H1 (cell line): Measurements from ENCODE around the gene GLB1L2. TPM values are rescaled to one million over a fixed set of nuclear protein-coding genes. Genes with fewer than 3 reads are reported as not detected.

Experiments
- CTCF ChIA-PET: fragments of 300-600 bp; sonication (Branson Sonifier 250); formaldehyde crosslinking; loops from one replicate; lab custom pipeline; 2021; ENCODE audit not compliant: partially characterized antibody; lab: Charles Lee
- POLR2A ChIA-PET: fragments of 300-600 bp; sonication (Branson Sonifier 250); formaldehyde crosslinking; loops from one replicate; lab custom pipeline; 2021; ENCODE audit warnings: inconsistent platforms; ENCODE audit not compliant: partially characterized antibody; lab: Charles Lee
- DNase-seq, 2 experiments: peaks; one replicate each; pipeline versions ENCODE4 v3.0.0 to v3.0.0-alpha.2; 2010 to 2022; ENCODE audit warnings: low spot score in 2 of 2, low read depth in 1 of 2, mixed read lengths in 1 of 2
- FAIRE-seq: peaks from 2 replicates; lab custom pipeline; 2011; peaks lifted over from hg19 to GRCh38; lab: Jason Lieb, UNC
- H2AFZ ChIP-seq: 2 replicates; pipeline ENCODE4 v1.8.1; 2012; ENCODE audit warnings: low read length, inconsistent platforms
- H2AK5ac ChIP-seq: 2 replicates; pipeline ENCODE4 v1.6.1; 2013; ENCODE audit warnings: low read depth, low read length
- H2BK120ac ChIP-seq: replicated peaks from 2 replicates; pipeline ENCODE3; 2013; ENCODE audit warnings: low read depth, low read length, inconsistent platforms
- H2BK12ac ChIP-seq: 2 replicates; pipeline ENCODE4 v1.6.1; 2013; ENCODE audit warnings: low read depth, low read length
- H2BK15ac ChIP-seq: 2 replicates; pipeline ENCODE4 v1.6.1; 2013; ENCODE audit warnings: low read length
- H2BK20ac ChIP-seq: 2 replicates; pipeline ENCODE4 v1.6.1; 2013; ENCODE audit warnings: low read length
- H2BK5ac ChIP-seq: 2 replicates; pipeline ENCODE4 v1.6.1; 2013; ENCODE audit warnings: low read depth, low read length
- H3K14ac ChIP-seq: 2 replicates; pipeline ENCODE4 v1.6.1; 2013; ENCODE audit warnings: inconsistent platforms; ENCODE audit not compliant: insufficient read length
- H3K18ac ChIP-seq: 2 replicates; pipeline ENCODE4 v1.6.1; 2013; ENCODE audit warnings: low read length; ENCODE audit errors: extremely low read depth
- H3K23ac ChIP-seq: 2 replicates; pipeline ENCODE4 v1.6.1; 2013; ENCODE audit warnings: inconsistent platforms; ENCODE audit not compliant: insufficient read length
- H3K23me2 ChIP-seq: 2 replicates; pipeline ENCODE4 v1.6.1; 2013; ENCODE audit warnings: low read depth, low read length
- H3K27ac ChIP-seq: 2 replicates; pipeline ENCODE4 v1.6.1; 2011; ENCODE audit warnings: low read depth, low read length, inconsistent platforms
- H3K27me3 ChIP-seq, 4 experiments: replicated peaks in 1 of 4; 1 replicate in 1 of 4; 2 replicates in 3 of 4; pipeline versions ENCODE4 v1.6.1 to v1.8.1; 2011 to 2013; ENCODE audit warnings: low read length in 3 of 4, mild to moderate bottlenecking in 3 of 4, inconsistent platforms in 2 of 4, mixed read lengths in 2 of 4, moderate library complexity in 1 of 4; ENCODE audit not compliant: control insufficient read depth in 3 of 4, insufficient read depth in 3 of 4; ENCODE audit errors: extremely low read depth in 1 of 4
- H3K36me3 ChIP-seq, 4 experiments: 2 replicates each; pipeline versions ENCODE4 v1.6.1 to v1.8.1; 2011 to 2013; ENCODE audit warnings: mild to moderate bottlenecking in 4 of 4, low read length in 3 of 4, moderate library complexity in 2 of 4, control low read depth in 1 of 4, inconsistent platforms in 1 of 4; ENCODE audit not compliant: insufficient read depth in 4 of 4, control insufficient read depth in 2 of 4
- H3K4ac ChIP-seq: replicated peaks from 2 replicates; pipeline ENCODE3; 2013; ENCODE audit warnings: low read length, low read depth, mixed read lengths, inconsistent platforms; ENCODE audit not compliant: insufficient read length
- H3K4me1 ChIP-seq, 4 experiments: replicated peaks in 1 of 4; 1 replicate in 1 of 4; 2 replicates in 3 of 4; pipeline versions ENCODE4 v1.6.1 to v1.8.1; 2011 to 2013; ENCODE audit warnings: low read length in 3 of 4, inconsistent platforms in 2 of 4, mixed read lengths in 1 of 4; ENCODE audit not compliant: insufficient read depth in 4 of 4, control insufficient read depth in 3 of 4
- H3K4me2 ChIP-seq, 2 experiments: 2 replicates each; pipeline versions ENCODE4 v1.6.1 to v1.8.1; 2011 to 2013; ENCODE audit warnings: low read depth in 2 of 2, low read length in 2 of 2, control low read depth in 1 of 2, inconsistent platforms in 1 of 2, mild to moderate bottlenecking in 1 of 2; ENCODE audit not compliant: insufficient read depth in 1 of 2
- H3K4me3 ChIP-seq, 4 experiments: fragments of 200-600, 300-600 bp in 1 of 4; sonication (generic), shearing (Covaris generic), sonication (Bioruptor Twin) in 1 of 4; 2 replicates each; pipeline versions ENCODE4 v1.5.1 to v1.8.1; 2011 to 2016; ENCODE audit warnings: low read length in 4 of 4, low read depth in 3 of 4, control low read depth in 2 of 4, inconsistent platforms in 2 of 4, mild to moderate bottlenecking in 2 of 4, mixed read lengths in 1 of 4, moderate library complexity in 1 of 4; ENCODE audit not compliant: insufficient read depth in 2 of 4; ENCODE audit errors: extremely low read depth in 1 of 4
- H3K56ac ChIP-seq: replicated peaks from 2 replicates; pipeline ENCODE3; 2013; ENCODE audit warnings: low read depth, mild to moderate bottlenecking, mixed read lengths, low read length, inconsistent platforms; ENCODE audit not compliant: insufficient read length
- H3K79me1 ChIP-seq: 2 replicates; pipeline ENCODE4 v1.6.1; 2013; ENCODE audit warnings: low read depth, low read length, control low read depth
- H3K79me2 ChIP-seq, 2 experiments: 2 replicates each; pipeline versions ENCODE4 v1.6.1 to v1.8.1; 2012 to 2013; ENCODE audit warnings: low read length in 2 of 2, mild to moderate bottlenecking in 2 of 2, inconsistent platforms in 1 of 2; ENCODE audit not compliant: insufficient read depth in 2 of 2, control insufficient read depth in 1 of 2
- H3K9ac ChIP-seq, 4 experiments: replicated peaks in 1 of 4; 1 replicate in 1 of 4; 2 replicates in 3 of 4; pipeline versions ENCODE4 v1.6.1 to v1.8.1; 2011 to 2013; ENCODE audit warnings: low read depth in 3 of 4, low read length in 3 of 4, control low read depth in 2 of 4, mild to moderate bottlenecking in 2 of 4, moderate library complexity in 2 of 4, inconsistent platforms in 1 of 4; ENCODE audit errors: extremely low read depth in 1 of 4
- H3K9me3 ChIP-seq, 2 experiments: 2 replicates each; pipeline versions ENCODE4 v1.6.1 to v1.8.1; 2012 to 2013; ENCODE audit warnings: mild to moderate bottlenecking in 2 of 2, moderate library complexity in 2 of 2, control low read depth in 1 of 2, inconsistent platforms in 1 of 2, low read depth in 1 of 2, low read length in 1 of 2, mixed read lengths in 1 of 2; ENCODE audit not compliant: insufficient read depth in 2 of 2
- H4K20me1 ChIP-seq, 2 experiments: replicated peaks in 1 of 2; 2 replicates each; pipeline versions ENCODE3 to v1.8.1; 2011 to 2013; ENCODE audit warnings: inconsistent platforms in 2 of 2, low read length in 2 of 2, mild to moderate bottlenecking in 1 of 2; ENCODE audit not compliant: insufficient read depth in 2 of 2, control insufficient read depth in 1 of 2
- H4K5ac ChIP-seq: 2 replicates; pipeline ENCODE4 v1.6.1; 2013; ENCODE audit warnings: low read length, low read depth, mixed read lengths, inconsistent platforms; ENCODE audit not compliant: insufficient read length
- H4K8ac ChIP-seq: 2 replicates; pipeline ENCODE4 v1.8.0; 2013; ENCODE audit warnings: mild to moderate bottlenecking, moderate library complexity, low read length, inconsistent platforms; ENCODE audit not compliant: insufficient read depth; ENCODE audit errors: extremely low read depth
- H4K91ac ChIP-seq: replicated peaks from 2 replicates; pipeline ENCODE3; 2013; ENCODE audit warnings: low read length, mixed read lengths, inconsistent platforms; ENCODE audit not compliant: insufficient read length
- CBX5 ChIP-seq: fragments of 300-800, 300-1000 bp; sonication (generic); IDR thresholded peaks from 2 replicates; pipeline ENCODE4 v1.7.1; 2016; ENCODE audit warnings: antibody characterized with exemption, low read length, low read depth
- WGBS, 2 experiments: shearing (Covaris generic) in 1 of 2; methylation state at CpG; one replicate each; pipeline versions ENCODE4 v1.1.6 to v1.1.7; 2013 to 2015; ENCODE audit warnings: low lambda C conversion rate in 2 of 2, mixed read lengths in 2 of 2, inconsistent platforms in 1 of 2, low coverage in 1 of 2, missing lambda C conversion rate in 1 of 2; ENCODE audit not compliant: insufficient replicate concordance in 2 of 2, insufficient coverage in 1 of 2, insufficient read length in 1 of 2; ENCODE audit errors: extremely low coverage in 1 of 2, missing lambda C conversion rate in 1 of 2; 5-methylcytosine and 5-hydroxymethylcytosine counted together
- polyA plus RNA-seq, 7 experiments: library from polyadenylated mRNA; depleted of rRNA in 3 of 7; stranded (reverse) in 5 of 7; unstranded in 2 of 7; fragments of >200 nt in 5 of 7; fragments of 200-250 nt in 2 of 7; gene quantifications; 1 replicate in 5 of 7; 2 replicates in 1 of 7; 4 replicates in 1 of 7; pipeline versions ENCODE4 v1.2.1 to v1.2.3, GENCODE V29; 2011 to 2013; ENCODE audit warnings: missing spikeins in 2 of 7, mixed read lengths in 2 of 7
- total RNA-seq: library from RNA; stranded (reverse); fragmentation: NEBNext Ultra II Directional; extraction: Animal tissue kit (Norgen Biotek cat#: 25700); gene quantifications from 2 replicates; pipeline ENCODE4 v1.2.1, GENCODE V29; 2021

Gene GLB1L2
- total and polyA plus RNA-seq, 2 of the 8 experiments (the other 6 are each of a cell fraction or from before 2014, with no cell fraction given) = 4.4 to 7.9 TPM

DNA sequence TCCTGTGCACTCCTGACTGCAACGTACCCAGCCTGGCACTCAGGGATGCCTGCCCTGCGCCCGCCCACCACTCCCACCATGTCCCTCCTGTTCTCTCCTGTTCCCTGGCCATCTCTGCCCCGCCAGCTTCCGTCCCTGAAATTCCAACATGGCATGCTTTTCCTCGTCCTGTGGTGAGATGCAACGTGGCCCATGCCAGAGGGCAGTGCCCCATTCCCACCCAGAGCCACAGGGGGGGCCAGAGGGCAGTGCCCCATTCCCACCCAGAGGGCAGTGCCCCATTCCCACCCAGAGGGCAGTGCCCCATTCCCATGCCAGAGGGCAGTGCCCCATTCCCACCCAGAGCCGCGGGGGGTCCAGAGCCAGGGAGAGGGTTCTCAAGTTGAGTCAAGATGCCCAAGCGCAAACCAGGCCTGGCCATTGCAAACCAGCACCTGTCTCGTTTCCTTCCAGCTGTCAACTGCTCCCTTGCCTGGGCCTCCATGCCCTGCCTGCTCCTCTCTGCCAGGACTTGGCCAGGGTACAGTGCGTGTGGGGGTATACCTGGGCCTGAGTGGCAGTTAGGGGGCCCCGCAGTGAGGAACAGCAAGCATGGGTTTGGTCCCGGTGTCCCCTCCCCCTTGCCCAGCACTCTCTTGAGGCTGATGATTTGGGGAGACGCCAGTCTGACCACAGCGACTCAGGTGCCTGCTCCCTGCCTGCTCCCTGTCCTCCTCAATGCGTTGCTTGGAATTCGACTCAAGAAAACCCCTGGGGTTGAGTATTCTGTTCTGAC, 65.7 kb downstream of the GLB1L2 start:
- no peak overlapping the region for H4K5ac ChIP-seq
- no peak overlapping the region for H2BK120ac ChIP-seq
- POLR2A ChIA-PET = interaction anchor here (1.4 kb wide), 1 partner anchor 12 kb away, joined by 3 read pairs; no protein-coding TSS in a partner anchor
- H3K27ac ChIP-seq = no peak overlapping the region
- no peak overlapping the region for H3K56ac ChIP-seq
- H4K20me1 ChIP-seq = peaks cover 9 to 39% of the 10 kb centered on the region in 2 experiments
- no peaks in the 10 kb centered on the region for H3K9me3 ChIP-seq
- no peak overlapping the region for H3K14ac ChIP-seq
- no peak overlapping the region; the same call in 1 of the 2 replicates for H2BK5ac ChIP-seq
- H4K91ac ChIP-seq = no peak overlapping the region
- no peak overlapping the region for H3K18ac ChIP-seq
- peaks cover 0 to 8% (median 3%) of the 10 kb centered on the region in 4 experiments; a peak in 2 of 7 replicates for H3K4me1 ChIP-seq
- H2AFZ ChIP-seq = no peak overlapping the region
- no peak overlapping the region for H3K9ac ChIP-seq
- 94% methylated on average over 13 of the region's 18 CpGs; no CpG with 5 or more reads in 1 of the 2 experiments for WGBS, 2 experiments
- no peak overlapping the region for H3K4me3 ChIP-seq
- H2BK15ac ChIP-seq = no peak overlapping the region
- CTCF ChIA-PET = interaction anchor here (0.7 to 1.8 kb wide), 4 partner anchors 17 to 261 kb away, joined by 3 to 7 read pairs (median 3); no protein-coding TSS in a partner anchor
- peak overlapping the region; percentile 75; the same call in 1 of the 2 replicates for H2AK5ac ChIP-seq
- no peak overlapping the region for H3K4ac ChIP-seq
- H3K36me3 ChIP-seq = peaks cover 0 to 4% (median 0%) of the 10 kb centered on the region in 4 experiments; a peak in 2 of 8 replicates
- H3K23ac ChIP-seq = no peak overlapping the region
- 0 out of 2 replicates have a peak, but pooled peaks cover 2% of the 10 kb centered on the region for H3K23me2 ChIP-seq
- DNase-seq (no peak), FAIRE-seq (no peak)
- no peak for TF ChIP-seq CBX5
- no peak overlapping the region for H2BK20ac ChIP-seq
- no peak overlapping the region for H4K8ac ChIP-seq
- H3K27me3 ChIP-seq = no peaks in the 10 kb centered on the region
- H3K79me2 ChIP-seq = peaks cover 0 to 42% of the 10 kb centered on the region in 2 experiments; a peak in 1 of 4 replicates
- no peak overlapping the region for H3K4me2 ChIP-seq
- H2BK12ac ChIP-seq = no peak overlapping the region
- peaks cover 9% of the 10 kb centered on the region for H3K79me1 ChIP-seq
